NCI-H1417 treated with DMSO at 0.1 percent for 48 hours (cell line): Measurements from ENCODE around the gene SLC22A1.

Experiments
- DNase-seq: peaks from one replicate; lab custom pipeline; 2025; lab: John Stamatoyannopoulos, UW

The SLC22A1 gene

DNA sequence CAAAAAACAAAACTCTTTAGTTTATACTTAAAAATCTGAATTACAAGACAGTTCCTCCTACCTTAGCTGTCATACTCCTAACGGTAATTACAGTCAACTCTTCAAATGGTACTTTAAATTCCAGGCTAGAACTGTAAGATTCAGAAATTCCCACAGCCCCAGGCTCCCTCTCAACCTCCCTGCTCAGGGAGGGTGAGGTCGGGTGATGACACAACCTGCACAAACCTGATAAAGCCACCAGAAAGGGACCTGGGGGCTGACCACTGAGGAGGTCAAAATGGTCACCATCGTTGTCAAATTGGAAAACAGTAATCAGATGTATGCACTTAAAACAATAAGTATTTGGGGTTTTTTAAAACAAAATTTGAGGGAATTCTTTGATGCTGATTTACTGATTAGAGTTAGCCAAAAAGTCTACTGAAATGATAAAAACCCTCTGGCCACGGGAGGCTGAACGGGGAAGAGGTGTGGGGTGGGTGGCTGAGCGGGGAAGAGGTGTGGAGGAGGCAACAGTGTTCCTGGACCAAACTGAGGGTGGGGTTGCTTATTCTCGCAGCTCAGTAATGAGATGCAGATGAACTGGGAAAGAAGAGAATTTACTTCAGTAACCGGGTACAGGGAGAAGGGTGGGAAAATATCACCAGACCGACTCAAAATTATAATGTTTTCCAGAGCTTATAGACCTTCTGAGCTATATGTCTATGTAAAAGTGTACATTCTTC, 52.4 kb downstream of the SLC22A1 start:
- DNase-seq, result no peak

DNA sequence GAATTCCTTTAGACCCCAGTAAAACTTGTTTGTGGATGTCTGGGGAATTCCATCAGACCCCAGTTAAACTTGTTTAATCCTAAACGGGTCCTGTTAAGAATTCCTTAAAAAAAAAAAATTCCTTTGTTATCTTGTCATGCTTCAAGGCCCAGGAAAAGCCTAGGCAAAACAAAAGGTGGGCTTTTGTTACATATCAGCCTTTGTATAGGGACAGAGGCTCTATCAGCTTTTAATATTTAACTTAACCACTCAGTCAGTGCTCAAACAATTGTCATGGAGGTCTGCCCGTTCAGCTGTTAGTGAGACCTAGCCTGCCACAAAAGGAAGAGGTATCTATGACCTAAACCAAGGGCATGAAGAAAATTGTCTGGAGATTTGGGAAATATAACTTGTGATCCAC, 53.1 kb downstream of the SLC22A1 start:
- no peak for DNase-seq

DNA sequence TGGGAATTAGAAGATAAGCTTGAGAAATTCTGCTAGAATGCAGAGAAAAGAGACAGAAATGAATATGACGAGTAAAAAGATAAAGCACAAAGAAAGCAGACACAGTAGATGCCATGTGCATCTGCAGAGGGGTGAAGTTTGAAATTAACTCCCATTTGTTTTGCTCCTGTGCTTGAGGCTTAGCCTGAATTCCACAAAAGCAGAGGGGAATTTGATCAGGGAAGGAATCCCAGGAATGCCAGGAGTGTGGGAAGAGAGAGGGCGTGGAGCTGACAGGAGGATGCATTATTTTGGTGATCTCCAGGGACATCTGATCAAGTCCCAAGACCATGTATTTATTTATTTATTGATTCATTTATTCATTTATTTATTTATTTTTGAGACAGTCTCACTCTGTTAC, 55.6 kb downstream of the SLC22A1 start:
- DNase-seq, result no peak

DNA sequence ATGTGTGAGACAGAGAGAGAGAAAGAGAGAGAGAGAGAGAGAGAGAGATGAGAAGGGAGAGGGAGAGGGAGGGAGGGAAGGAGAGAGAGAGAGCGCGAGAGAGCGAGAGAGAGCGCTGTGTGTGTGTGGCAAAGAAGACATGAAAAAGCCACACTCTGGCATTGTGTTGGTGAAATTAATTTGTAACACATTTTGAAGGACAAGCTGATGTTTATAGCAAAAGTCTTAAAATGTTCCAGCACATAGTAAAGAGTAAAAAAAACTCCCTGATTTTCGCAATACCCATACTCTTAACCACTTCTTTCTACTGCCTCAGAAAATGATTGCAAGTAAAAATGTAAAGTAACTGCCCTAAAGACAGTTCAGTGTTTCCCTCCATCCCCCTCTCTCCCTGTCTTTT, 56.7 kb downstream of the SLC22A1 start:
- DNase-seq, result no peak

DNA sequence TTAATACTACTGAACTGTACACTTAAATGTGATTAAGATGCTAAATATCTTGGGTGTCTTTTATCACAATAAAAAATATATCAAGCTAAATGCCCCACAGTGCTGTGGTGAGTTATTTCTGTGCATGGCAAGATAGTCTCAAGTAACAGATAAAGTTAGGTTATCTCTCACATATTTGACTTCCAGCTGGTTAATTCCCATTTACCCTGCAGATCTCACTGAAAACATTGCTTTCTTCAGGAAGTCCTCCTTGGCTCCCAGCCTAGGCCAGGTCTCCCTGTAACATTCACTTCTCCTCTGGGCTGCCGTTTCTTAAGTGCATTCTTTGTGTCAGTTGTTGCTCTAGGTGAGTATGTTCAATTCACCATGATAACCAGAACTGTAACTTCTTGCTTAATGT, 59.1 kb downstream of the SLC22A1 start:
- DNase-seq, result no peak

DNA sequence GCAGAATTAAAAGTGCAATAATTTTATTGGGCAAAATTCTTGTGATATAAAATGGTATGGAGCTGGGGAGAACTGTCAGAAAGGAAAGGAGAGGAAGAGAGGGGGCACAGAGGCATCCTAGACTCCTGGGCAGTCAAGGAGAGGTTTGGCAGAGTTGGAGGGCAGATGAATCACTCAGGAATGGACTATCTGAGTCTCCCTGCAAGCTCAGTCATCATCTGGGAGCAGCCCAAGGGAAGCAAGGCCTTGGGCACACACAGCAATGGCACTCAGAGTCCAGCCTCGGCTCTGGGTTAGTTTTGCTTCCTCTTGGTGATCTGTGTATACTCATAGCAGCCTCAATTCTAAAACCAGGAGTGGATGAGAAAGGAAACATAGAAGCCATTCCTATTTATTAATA, 67.2 kb downstream of the SLC22A1 start:
- DNase-seq, result no peak

DNA sequence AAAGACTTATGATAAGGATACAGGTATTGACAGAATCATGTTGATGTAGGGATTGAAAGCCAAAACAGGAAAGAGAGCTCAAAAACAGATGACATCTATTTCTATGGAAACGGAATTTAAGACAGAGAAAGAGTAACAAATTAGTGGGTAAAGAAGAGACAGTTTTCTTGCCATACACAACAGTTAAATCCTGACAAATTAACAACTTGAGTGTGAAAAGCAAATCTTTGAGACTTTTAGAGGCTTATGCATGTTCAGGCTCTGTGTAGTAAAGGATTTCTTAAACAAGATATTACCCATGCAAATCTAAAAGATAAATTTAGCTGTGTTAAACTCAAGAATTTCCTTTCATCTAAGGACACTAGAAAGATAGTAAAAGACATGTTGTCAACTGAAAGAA, 68.5 kb downstream of the SLC22A1 start:
- no peak for DNase-seq

DNA sequence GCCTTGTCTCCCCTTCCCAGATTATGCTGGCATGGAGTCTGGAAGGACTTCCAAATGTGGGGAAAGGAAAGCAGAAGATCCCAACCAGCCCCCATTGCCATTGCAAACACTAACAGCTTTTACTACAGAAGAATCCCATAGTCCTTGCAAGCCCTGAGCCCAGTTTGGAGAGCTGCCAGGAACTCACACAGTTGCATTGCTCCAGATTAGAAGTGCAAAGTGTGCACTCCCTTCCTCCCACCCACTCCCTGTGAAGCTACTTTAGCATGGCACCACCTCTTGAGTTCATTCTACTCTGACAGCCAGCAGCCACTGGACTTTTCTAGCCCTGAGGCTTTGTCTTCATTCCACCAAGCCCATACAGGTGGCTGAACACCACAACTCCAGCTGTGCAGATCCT, 69.4 kb downstream of the SLC22A1 start:
- DNase-seq, result no peak

DNA sequence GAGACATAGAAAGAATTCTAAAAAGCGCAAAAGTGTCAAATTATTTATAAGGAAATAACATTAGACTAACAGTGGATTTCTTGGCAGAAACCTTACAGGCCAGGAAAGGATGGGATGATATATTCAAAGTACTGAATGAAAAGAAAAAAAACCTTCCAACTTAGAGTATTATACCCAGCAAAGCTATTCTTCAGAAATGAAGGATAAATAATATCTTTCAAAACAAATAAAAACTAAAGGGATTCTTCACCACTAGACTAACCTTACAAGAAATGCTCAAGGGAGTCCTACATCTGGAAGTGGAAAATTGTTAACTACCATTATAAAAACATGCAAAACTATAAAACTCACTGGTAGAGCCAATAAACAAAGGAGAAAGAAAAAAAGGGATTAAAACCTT, 71.2 kb downstream of the SLC22A1 start:
- DNase-seq, result no peak

DNA sequence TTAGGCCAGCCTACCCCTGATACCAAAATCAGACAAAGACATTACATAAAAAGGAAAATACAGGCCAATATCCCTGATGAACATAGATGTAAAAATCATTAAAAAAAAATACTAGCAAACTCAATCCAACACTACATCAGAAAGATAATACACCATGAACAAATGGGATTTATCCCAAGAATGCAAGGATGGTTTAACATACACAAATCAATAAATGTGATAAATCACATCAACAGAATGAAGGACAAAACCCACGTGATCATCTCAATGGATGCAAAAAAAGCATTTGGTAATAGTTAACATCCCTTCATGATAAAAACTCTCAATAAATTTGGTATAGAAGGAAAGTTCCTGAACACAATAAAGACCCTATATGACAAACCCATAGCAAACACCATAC, 73.2 kb downstream of the SLC22A1 start:
- DNase-seq, result no peak

DNA sequence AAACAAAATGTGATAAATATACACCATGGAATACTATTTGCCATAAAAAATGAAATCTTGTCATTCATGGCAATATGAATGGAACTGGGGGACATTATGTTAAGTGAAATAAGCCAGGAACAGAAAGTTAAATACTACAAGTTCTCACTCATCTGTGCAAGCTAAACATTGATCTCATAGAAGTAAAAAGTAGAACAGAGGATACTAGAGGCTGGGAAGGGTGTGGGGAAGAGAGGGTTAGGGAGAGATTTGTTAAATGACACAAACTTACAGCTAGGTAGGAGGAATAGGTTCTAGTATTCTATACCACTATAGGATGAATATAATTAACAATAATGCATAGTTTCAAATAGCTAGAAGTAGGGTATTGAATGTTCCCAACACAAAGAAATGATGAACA, 76.0 kb downstream of the SLC22A1 start:
- DNase-seq, result no peak

DNA sequence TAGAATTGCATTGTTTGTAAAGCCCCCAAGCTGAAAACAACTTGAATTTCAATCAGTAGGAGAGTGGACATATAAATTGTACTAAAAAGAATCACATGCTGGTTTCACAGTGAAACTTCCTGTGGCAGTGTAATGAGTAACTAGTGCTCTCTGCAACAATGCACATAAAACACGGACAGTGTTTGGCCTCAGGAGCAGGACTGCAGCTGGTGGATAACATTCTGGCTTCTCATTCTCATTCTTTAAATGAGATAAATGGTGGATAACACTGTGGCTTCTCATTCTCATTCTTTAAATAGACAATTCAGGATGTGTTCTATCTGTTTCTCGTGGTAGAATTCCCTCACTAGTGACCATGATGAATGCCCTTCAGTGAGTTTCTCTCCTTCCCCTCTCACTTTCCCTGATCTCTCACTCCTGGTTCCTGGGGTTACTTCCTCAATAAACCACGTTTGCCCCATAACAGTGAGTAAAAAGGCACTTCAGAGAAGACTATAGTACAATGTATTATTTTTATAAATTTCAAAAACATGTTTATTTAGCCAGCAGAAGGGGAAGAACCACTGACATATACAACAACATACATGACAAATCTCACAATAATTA, 77.1 kb downstream of the SLC22A1 start:
- no peak for DNase-seq

DNA sequence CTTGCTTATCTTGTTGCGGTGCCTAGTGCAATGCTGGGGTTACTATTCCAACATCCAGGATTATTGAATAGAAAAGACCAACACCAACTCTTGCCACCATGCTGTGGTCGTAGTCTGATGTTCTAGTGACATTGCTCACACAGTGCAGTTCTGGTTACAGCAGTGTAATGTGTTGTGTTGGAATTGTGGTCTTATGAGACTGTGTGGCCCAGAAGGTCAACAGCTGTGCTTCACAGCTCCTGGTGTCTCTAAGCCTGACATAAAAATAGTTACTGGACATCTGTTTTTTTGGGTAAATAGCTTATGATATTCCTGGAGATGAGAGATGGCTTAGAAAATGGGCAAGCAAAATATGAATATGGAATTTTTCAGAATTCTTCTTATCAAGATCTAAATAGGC, 79.4 kb downstream of the SLC22A1 start:
- DNase-seq, result no peak

DNA sequence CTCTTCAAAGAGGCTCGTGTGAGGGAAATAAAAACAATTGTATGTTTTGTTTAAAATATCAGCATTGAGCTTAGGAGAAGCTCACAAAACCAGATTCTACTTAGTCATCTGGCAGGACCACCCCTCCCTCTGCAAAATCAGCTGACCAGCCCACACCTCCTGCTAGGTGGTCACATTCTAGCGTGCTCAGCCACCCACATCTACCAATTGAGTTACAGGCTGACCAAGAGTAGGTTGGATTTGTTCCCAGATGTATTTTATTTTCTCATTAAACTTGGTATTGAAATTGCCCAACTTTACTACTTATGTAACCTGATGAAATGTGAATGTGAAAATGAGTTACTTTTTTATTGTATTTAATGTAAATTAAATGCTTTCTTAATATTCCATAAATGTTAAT, 80.8 kb downstream of the SLC22A1 start:
- no peak for DNase-seq

DNA sequence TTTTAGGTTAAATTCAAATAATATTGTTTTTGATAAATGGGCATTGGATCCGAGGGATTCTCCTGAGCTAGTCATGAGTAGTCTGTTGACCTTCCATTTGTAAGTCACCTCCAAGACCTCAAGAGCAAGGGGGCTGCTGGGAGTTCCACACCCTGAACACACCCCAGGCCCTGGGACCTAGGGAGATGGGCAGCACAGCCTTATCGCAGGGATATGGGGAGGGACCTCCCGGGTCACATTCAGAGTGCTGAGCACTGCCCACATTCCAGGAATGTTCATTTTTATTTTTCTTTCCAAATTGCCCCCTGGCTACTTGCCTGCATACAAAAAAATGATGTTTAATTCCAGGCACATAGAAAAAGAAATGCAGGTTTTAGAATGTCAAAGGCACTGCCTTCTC, 81.5 kb downstream of the SLC22A1 start:
- DNase-seq, result no peak

DNA sequence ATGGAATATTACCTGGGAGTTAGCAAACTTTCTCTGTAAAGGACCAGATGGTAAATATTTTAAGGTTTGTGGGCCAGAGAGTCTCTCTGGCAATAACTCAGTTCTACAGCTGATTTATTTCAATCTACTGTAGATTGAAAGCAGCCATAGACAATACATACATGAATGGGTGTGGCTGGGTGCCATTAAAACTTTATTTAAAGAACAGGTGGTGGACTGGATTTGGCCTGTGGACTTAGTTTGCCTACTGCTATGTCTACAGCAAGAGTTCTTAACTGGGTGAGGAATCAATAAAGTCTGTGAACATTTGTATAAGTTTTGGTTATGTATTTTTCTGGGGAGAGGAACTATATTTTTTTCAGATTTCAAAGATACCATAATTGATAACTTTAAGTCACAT, 81.9 kb downstream of the SLC22A1 start:
- no peak for DNase-seq

DNA sequence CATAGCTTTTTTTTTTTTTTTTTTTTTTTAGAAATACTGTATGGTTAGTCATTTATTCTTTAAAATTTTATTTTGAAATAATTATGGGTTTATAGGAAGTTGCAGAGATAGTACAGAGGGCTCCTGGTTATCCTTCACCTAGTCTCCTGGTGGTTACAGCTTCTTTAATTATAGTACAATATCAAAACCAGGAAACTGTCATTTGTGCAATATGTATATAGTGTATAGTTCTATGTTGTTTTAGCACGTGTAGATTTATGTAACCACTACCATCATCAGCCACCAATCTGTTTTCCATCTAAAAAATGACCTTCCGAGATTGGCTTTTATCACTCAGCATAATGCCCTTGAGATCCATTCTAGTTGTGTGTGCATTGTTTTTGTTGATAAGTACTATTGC, 82.3 kb downstream of the SLC22A1 start:
- DNase-seq, result no peak

DNA sequence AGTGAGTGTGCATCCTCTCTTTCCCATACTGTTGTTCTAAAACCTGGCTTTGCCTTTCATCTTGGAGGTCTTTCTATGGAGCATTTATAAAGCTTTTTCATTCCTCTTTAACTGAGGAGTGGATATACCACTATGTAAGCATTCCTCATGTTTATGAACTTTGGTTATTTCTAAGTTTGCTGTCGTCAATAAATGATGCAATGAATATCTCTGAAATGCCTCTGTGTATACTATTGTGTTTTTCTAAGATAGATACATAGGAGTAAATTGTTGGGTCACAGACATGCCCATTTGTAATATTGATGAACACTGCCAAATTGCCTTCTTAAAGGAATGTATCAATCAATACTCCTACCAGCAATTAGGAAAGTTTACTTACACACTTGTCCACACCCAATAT, 83.1 kb downstream of the SLC22A1 start:
- DNase-seq, result no peak

DNA sequence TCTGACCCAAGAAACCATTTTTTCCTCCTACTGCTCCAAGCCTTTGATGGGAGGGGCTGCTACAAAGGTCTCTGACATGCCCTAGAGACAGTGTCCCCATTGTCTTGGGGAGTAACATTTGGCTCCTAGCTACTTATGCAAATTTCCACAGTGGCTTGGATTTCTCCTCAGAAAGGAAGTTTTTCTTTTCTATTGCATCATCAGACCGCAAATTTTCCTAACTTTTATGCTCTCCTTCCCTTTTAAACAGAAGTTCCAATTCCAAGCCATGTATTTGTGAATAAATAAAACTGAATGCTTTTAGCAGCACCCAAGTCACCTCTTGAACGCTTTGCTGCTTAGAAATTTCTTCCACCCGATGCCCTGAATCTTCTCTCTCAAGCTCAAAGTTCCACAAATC, 86.0 kb downstream of the SLC22A1 start:
- no peak for DNase-seq
